ENCODE results near the gene SLC26A11.

GRCh38 chr17:80184423-80184714 is 35.9 kb upstream of the SLC26A11 start:
- TF ChIP-seq POLR2A (IDR thresholded peaks at IDR 0.05): no peak
- TF ChIP-seq CTCF (IDR thresholded peaks at IDR 0.05): no peak
- TF ChIP-seq POLR2AphosphoS5 (IDR thresholded peaks at IDR 0.05): no peak
